HFF-Myc (cell line): ENCODE measurements around the gene CLEC16A.
A peak's percentile ranks its signal among the peaks of the same experiment; 100 is the strongest.
"Not testable (repeated sequence)": the region's sequence is repeated elsewhere in the genome, so short reads cannot be mapped to it uniquely, and the experiment has no call there.

Experiments
- DNase-seq: peaks from one replicate; pipeline ENCODE4 v3.0.0-alpha.2; 2011; ENCODE audit warnings: low read depth; ENCODE audit errors: extremely low read depth
- H3K4me3 ChIP-seq: replicated peaks from 2 replicates; pipeline ENCODE4 v1.5.1; 2011; ENCODE audit warnings: low read depth, mild to moderate bottlenecking, control low read depth, low read length
- TF ChIP-seq, protein P1 (sequence below): IDR thresholded peaks from 2 replicates; pipeline ENCODE4 v1.5.1; 2012; ENCODE audit warnings: mild to moderate bottlenecking, low read depth, low read length, control low read depth; ENCODE audit errors: missing control alignments

Gene CLEC16A

DNA sequence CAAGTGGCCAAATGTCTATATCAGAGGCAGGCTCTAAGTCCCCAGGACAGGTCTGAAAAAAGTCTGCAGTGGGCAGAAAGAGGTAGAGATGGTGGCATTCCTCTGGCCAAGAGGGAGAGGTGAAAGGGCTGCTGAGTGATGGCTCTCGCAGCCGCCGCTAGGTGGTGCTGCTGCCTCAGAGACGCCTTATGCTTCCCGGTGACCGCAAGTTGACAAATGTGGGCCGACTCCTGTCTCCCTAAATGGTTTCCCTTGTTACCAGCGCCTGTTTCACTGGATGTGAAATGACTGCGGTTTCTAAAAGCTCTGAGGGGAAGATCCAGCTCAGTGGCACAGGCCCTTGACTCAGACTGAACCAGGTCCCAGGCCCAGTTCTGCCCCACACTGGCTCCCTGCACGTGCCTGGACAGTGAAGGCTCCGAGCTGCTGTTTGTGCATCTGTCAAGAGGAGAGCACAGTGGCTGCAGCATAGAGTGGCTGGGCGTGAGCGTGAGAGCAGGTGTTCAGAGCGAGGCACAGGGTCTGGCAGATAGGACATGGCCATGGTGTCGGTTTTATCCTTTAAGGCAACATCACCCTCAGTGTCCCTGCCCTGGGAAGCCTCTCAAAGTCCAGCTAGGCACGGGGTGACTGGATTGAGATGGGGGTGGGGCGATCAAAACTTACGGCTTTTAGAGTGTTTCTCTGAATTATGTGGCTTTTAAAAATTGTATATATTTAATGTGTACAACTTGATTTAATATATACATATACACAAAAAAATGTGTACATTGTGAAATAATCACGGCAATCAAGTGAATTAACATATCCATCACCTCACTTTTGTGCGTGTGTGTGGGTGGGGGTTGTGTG lies 19.9 kb downstream of the CLEC16A start:
- H3K4me3 ChIP-seq: no peak overlapping the region
- DNase-seq: peak; percentile 59
- TF ChIP-seq, protein P1, sequence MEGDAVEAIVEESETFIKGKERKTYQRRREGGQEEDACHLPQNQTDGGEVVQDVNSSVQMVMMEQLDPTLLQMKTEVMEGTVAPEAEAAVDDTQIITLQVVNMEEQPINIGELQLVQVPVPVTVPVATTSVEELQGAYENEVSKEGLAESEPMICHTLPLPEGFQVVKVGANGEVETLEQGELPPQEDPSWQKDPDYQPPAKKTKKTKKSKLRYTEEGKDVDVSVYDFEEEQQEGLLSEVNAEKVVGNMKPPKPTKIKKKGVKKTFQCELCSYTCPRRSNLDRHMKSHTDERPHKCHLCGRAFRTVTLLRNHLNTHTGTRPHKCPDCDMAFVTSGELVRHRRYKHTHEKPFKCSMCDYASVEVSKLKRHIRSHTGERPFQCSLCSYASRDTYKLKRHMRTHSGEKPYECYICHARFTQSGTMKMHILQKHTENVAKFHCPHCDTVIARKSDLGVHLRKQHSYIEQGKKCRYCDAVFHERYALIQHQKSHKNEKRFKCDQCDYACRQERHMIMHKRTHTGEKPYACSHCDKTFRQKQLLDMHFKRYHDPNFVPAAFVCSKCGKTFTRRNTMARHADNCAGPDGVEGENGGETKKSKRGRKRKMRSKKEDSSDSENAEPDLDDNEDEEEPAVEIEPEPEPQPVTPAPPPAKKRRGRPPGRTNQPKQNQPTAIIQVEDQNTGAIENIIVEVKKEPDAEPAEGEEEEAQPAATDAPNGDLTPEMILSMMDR: peak; percentile 98

DNA sequence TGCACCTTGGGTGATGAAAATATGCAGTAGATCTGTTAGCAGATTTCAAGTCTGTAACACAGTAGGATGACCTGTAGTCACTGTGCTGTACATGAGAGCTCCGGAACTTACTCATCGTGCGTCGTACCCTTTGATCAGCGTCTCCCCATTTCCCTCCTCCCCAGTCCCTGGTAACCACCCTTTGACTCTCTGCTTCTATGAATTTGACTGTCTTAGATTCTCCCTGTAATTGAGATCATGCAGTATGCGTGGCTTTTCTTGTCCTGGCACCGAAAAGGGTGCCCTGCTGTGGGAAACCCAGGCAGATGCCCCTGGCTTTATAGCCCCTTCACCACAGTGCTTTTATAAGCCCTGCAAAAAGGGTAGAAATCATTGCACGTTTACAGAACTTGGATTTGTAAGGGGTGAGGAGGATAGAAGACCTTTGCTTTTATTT lies 20.5 kb downstream of the CLEC16A start:
- no peak overlapping the region for H3K4me3 ChIP-seq
- DNase-seq: no peak
- TF ChIP-seq, protein P1: no peak

DNA sequence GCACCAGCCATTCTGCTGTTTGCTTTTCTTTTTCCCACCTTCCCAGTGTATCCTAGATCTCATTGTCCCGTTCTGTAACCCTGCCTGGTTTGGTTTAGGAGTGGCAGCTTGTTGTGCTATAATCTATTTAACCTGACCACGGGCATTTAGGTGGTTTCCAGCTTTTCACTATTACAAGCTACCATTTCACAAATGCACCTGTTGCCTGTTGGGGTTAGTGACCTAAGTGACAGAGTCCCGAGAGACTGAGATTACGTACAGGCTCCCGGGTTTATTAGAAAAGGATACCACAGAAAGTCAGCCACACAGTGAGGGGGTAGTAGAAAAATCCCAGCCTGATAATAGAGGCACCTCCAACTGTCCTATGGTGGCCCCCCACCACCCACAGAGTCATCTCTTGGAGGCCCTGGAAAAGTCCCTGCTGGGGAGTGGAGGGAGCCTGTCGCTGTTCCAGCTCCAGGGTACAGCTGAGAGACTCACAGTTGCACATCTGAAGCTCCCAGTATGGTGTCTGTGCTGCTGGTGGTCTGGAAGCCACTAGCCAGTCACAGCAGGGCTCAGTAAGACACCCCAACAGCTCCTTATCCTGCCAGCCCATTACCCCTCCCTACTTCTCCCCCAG lies 21.2 kb downstream of the CLEC16A start:
- no peak overlapping the region for H3K4me3 ChIP-seq
- no peak for DNase-seq
- TF ChIP-seq, protein P1: no peak

DNA sequence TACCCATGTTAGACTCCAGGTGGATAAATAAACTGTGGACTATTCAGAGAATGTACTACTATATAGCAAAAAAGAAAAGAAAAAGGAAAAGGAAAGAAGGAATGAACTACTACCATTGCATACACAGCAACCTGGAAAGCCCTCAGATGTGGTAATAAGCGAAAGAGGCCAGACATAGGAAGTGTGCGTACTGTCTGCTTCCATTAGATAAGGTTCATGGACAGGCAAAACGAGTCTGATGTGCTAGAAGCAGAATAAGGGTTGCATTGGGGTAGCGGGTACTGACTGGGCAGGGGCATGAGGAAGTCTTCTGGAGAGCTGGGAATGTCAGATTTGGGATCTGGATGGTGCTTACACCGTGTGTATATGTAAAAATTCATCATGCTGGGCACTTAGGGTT lies 21.8 kb downstream of the CLEC16A start:
- no peak for DNase-seq
- H3K4me3 ChIP-seq: no peak overlapping the region
- TF ChIP-seq, protein P1: no peak

DNA sequence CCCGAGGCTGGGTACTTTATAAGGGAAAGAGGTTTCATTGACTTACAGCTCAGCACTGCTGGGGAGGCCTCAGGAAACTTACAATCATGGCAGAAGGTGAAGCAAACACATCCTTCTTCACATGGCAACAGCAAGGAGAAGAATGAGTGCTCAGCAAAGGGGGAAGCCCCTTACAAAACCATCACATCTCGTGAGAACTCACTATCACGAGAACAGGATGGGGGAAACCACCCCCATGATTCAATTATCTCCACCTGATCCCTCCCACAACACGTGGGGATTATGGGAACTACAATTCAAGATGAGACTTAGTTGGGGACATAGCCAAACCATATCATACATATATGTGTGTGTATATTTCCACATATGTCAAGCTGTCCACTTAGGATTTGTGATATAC lies 22.2 kb downstream of the CLEC16A start:
- not testable (repeated sequence) for H3K4me3 ChIP-seq

DNA sequence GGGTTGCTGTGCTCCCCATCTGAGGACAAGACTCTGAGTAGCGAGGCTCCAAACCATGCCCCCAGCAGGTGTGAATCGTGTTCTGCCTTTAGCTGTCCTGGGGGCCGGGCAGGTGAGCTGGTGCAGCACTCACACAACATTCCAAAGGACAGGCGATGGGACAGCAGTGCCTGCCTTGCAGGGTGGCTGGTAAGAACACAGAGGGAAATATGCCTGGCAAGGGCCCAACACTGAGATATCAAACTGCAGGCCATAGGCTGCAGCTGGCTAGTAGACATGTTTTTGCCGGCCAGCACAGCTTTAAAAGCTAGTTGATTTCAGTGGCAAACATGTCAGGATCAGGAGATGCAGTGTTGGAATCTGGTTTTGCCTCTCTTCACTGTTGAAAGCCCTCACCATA lies 23.6 kb downstream of the CLEC16A start:
- no peak for DNase-seq
- H3K4me3 ChIP-seq: no peak overlapping the region
- TF ChIP-seq, protein P1: no peak

More for the DNA sequence above, 22.2 kb downstream of the CLEC16A start:
- not testable (repeated sequence) for DNase-seq

DNA sequence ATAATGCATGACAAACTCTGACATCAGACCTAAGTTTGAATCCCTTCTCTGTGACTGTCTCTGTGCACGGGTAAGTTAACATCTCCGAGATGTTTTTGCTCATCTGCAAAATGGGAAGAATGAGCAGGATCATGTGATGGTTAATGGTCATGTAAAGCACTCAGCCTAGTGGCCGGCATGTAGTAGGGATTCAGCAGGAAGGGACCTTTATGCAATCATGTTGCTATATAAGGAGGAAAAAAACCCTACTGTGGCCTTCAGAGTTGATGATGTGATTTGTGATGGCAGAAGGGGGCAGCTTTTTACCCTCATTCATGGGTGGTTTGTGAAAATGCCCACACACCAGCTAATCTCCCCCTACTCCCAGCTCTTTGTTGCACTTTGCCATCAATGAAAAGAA lies 24.1 kb downstream of the CLEC16A start:
- no peak overlapping the region for H3K4me3 ChIP-seq
- TF ChIP-seq, protein P1: peak; percentile 5
- DNase-seq: no peak
